Measurements from ENCODE around the gene AADACL4. TPM values are rescaled to one million over a fixed set of nuclear protein-coding genes. Genes with fewer than 3 reads are reported as not detected.

The AADACL4 gene
- total RNA-seq, 1 experiment from 2014 or later = not detected

DNA sequence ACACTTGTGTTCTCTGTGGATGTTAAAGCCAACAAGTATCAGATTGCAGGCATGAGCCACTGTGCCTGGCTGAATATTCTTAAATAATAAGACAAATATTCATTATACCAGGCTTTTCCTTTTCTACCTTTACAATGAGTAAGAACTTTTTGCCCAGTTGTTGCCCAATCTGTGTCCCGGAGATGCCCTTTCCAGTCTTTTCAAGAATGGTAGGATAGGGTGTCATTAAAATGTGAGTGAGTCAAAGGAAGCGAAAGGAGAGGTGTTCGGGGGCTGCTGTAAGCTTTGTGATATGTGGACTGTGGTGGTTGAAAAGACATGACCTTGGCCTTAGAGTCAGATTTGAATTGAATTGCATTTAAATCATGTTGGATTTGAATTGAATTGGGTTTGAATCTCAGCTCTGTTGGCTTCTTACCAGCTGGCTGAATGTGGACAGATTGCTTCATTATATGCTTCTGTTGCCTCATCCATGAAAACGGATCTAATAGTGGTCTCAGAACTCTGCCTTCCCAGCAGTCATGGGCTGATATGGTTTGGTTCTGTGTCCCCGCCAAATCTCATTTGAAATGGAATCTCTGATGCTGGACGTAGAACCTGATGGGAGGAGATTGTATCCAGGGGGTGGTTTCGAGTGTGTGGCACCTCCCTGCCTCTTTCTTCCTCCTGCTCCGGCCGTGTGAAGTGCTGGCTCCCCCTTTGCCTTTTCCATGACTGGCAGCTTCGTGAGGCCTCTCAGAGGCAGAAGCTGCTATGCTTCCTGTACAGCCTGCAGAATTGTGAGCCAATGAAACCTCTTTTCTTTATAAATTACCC, 49.3 kb downstream of the AADACL4 start:
- ChIA-PET POLR2A (no interaction called here), CTCF (no interaction called here)
- H3K9me3 ChIP-seq (ENCODE audit: control insufficient read depth, insufficient read depth, low read depth, low read length) = no peaks in the 10 kb centered on the region
- H3K4me1 ChIP-seq (ENCODE audit: control insufficient read depth, insufficient read depth, low read length) = no peaks in the 10 kb centered on the region
- H3K27ac ChIP-seq (ENCODE audit: low read length) = no peak overlapping the region
- H3K4me3 ChIP-seq (ENCODE audit: low read depth in 2 of 2, low read length in 2 of 2) = no peak overlapping the region; a peak in 1 of 4 replicates
- no peak for DNase-seq (ENCODE audit: low read depth, low spot score)
- TF ChIP-seq, protein P1, sequence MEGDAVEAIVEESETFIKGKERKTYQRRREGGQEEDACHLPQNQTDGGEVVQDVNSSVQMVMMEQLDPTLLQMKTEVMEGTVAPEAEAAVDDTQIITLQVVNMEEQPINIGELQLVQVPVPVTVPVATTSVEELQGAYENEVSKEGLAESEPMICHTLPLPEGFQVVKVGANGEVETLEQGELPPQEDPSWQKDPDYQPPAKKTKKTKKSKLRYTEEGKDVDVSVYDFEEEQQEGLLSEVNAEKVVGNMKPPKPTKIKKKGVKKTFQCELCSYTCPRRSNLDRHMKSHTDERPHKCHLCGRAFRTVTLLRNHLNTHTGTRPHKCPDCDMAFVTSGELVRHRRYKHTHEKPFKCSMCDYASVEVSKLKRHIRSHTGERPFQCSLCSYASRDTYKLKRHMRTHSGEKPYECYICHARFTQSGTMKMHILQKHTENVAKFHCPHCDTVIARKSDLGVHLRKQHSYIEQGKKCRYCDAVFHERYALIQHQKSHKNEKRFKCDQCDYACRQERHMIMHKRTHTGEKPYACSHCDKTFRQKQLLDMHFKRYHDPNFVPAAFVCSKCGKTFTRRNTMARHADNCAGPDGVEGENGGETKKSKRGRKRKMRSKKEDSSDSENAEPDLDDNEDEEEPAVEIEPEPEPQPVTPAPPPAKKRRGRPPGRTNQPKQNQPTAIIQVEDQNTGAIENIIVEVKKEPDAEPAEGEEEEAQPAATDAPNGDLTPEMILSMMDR (IDR thresholded peaks at IDR 0.05) = no peak
- TF ChIP-seq TCF7L2 (IDR thresholded peaks at IDR 0.05; ENCODE audit: low read depth, low read length) (no peak), POLR2AphosphoS5 (IDR thresholded peaks at IDR 0.05; ENCODE audit: low read depth, low read length) (no peak), SIN3A (IDR thresholded peaks at IDR 0.05; ENCODE audit: borderline replicate concordance, insufficient read depth, low read depth, low read length) (no peak)
- TF ChIP-seq, protein P2, sequence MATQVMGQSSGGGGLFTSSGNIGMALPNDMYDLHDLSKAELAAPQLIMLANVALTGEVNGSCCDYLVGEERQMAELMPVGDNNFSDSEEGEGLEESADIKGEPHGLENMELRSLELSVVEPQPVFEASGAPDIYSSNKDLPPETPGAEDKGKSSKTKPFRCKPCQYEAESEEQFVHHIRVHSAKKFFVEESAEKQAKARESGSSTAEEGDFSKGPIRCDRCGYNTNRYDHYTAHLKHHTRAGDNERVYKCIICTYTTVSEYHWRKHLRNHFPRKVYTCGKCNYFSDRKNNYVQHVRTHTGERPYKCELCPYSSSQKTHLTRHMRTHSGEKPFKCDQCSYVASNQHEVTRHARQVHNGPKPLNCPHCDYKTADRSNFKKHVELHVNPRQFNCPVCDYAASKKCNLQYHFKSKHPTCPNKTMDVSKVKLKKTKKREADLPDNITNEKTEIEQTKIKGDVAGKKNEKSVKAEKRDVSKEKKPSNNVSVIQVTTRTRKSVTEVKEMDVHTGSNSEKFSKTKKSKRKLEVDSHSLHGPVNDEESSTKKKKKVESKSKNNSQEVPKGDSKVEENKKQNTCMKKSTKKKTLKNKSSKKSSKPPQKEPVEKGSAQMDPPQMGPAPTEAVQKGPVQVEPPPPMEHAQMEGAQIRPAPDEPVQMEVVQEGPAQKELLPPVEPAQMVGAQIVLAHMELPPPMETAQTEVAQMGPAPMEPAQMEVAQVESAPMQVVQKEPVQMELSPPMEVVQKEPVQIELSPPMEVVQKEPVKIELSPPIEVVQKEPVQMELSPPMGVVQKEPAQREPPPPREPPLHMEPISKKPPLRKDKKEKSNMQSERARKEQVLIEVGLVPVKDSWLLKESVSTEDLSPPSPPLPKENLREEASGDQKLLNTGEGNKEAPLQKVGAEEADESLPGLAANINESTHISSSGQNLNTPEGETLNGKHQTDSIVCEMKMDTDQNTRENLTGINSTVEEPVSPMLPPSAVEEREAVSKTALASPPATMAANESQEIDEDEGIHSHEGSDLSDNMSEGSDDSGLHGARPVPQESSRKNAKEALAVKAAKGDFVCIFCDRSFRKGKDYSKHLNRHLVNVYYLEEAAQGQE (IDR thresholded peaks at IDR 0.05; ENCODE audit: insufficient read depth in 1 of 2, low read depth in 2 of 2, low read length in 1 of 2) = no peak
- H3K27me3 ChIP-seq (ENCODE audit: control insufficient read depth, insufficient read depth, low read length) = no peaks in the 10 kb centered on the region
- no TSS peak for BruUV-seq (replicated peaks)
- intact Hi-C loops (cut with micrococcal nuclease; ENCODE audit: unreplicated experiment) = no loop called here
- in situ Hi-C loops (cut with HindIII; ENCODE audit: low pct_unique_long_range_greater_than_20kb, low sequenced_read_pairs) = no loop called here
- H3K36me3 ChIP-seq (ENCODE audit: control insufficient read depth, insufficient read depth, low read length) = no peaks in the 10 kb centered on the region
- ATAC-seq = no peak

DNA sequence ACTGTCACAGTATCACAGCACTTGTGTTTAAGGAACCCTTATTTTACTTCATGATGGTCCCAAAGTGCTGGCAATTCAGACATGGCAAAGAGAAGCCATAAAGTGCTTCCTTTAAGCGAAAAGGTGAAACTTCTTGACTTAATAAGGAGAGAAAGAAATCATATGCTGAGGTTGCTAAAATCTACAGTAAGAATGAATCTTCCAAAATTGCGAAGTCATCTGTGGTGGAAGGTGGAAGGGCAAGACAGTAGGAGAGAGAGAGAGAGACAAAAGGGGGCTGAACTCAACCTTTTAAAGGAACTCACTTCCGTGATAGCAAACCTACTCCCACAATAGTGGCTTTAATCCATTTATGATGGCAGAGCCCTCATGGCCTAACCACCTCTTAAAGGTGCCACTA, 52.8 kb downstream of the AADACL4 start:
- H3K36me3 ChIP-seq (ENCODE audit: control insufficient read depth, insufficient read depth, low read length) = no peaks in the 10 kb centered on the region
- TF ChIP-seq POLR2AphosphoS5 (IDR thresholded peaks at IDR 0.05; ENCODE audit: low read depth, low read length) (no peak), TCF7L2 (IDR thresholded peaks at IDR 0.05; ENCODE audit: low read depth, low read length) (no peak), SIN3A (IDR thresholded peaks at IDR 0.05; ENCODE audit: borderline replicate concordance, insufficient read depth, low read depth, low read length) (no peak)
- TF ChIP-seq, protein P1 (IDR thresholded peaks at IDR 0.05) = no peak
- TF ChIP-seq, protein P2 (IDR thresholded peaks at IDR 0.05; ENCODE audit: insufficient read depth in 1 of 2, low read depth in 2 of 2, low read length in 1 of 2) = no peak
- ATAC-seq = no peak
- CTCF ChIA-PET = no interaction called here
- POLR2A ChIA-PET = no interaction called here
- BruUV-seq (replicated peaks) = no TSS peak
- no peaks in the 10 kb centered on the region for H3K9me3 ChIP-seq (ENCODE audit: control insufficient read depth, insufficient read depth, low read depth, low read length)
- H3K27ac ChIP-seq (ENCODE audit: low read length) = no peak overlapping the region
- no peak for DNase-seq (ENCODE audit: low read depth, low spot score)
- H3K4me3 ChIP-seq (ENCODE audit: low read depth in 2 of 2, low read length in 2 of 2) = no peak overlapping the region
- in situ Hi-C loops (cut with HindIII; ENCODE audit: low pct_unique_long_range_greater_than_20kb, low sequenced_read_pairs) (no loop called here), intact Hi-C loops (cut with micrococcal nuclease; ENCODE audit: unreplicated experiment) (no loop called here)
- H3K27me3 ChIP-seq (ENCODE audit: control insufficient read depth, insufficient read depth, low read length) = 0 out of 2 replicates have a peak, but pooled peaks cover 3% of the 10 kb centered on the region
- H3K4me1 ChIP-seq (ENCODE audit: control insufficient read depth, insufficient read depth, low read length) = no peaks in the 10 kb centered on the region

Measured in Panc1 (cell line).